Vagina (tissue), 2 donors: ENCODE data around the gene GNG13.

ENCODE experiments used
- CTCF ChIP-seq, 3 experiments: fragments of 450-650 bp in 2 of 3; fragments of 200-600 bp in 1 of 3; sonication (generic) in 1 of 3; IDR thresholded peaks; one replicate each; pipeline ENCODE4 v1.5.1; 2017 to 2019; ENCODE audit warnings: antibody characterized with exemption in 3 of 3, mild to moderate bottlenecking in 2 of 3, moderate library complexity in 2 of 3
- POLR2AphosphoS5 ChIP-seq, 2 donors: sonication (generic); formaldehyde crosslinking; IDR thresholded peaks; one replicate each; pipeline ENCODE4 v1.9.0; 2017; ENCODE audit warnings: antibody characterized with exemption in 2 of 2, mild to moderate bottlenecking in 2 of 2, low read depth in 1 of 2; ENCODE audit not compliant: insufficient read depth in 1 of 2

GRCh38 chr16:799111-799947 is 1.2 kb downstream of the GNG13 start:
- TF ChIP-seq POLR2AphosphoS5 (IDR thresholded peaks at IDR 0.05; ENCODE audit: insufficient read depth in 1 of 2, low read depth in 1 of 2) (no peak), CTCF (IDR thresholded peaks at IDR 0.05) (no peak)
